22Rv1 (cell line): ENCODE data around the gene NCBP2.

Experiments used
- H3K27ac ChIP-seq: fragments of 450-650 bp; 2 replicates; pipeline ENCODE4 v1.5.1; 2017
- ZFX ChIP-seq: fragments of 450-650 bp; IDR thresholded peaks from 2 replicates; pipeline ENCODE4 v1.6.1; 2017; ENCODE audit warnings: antibody characterized with exemption, borderline replicate concordance
- TF ChIP-seq, protein P1 (sequence below): fragments of 450-650 bp; IDR thresholded peaks from 2 replicates; pipeline ENCODE4 v1.5.1; 2017; ENCODE audit warnings: mild to moderate bottlenecking

Gene NCBP2

DNA sequence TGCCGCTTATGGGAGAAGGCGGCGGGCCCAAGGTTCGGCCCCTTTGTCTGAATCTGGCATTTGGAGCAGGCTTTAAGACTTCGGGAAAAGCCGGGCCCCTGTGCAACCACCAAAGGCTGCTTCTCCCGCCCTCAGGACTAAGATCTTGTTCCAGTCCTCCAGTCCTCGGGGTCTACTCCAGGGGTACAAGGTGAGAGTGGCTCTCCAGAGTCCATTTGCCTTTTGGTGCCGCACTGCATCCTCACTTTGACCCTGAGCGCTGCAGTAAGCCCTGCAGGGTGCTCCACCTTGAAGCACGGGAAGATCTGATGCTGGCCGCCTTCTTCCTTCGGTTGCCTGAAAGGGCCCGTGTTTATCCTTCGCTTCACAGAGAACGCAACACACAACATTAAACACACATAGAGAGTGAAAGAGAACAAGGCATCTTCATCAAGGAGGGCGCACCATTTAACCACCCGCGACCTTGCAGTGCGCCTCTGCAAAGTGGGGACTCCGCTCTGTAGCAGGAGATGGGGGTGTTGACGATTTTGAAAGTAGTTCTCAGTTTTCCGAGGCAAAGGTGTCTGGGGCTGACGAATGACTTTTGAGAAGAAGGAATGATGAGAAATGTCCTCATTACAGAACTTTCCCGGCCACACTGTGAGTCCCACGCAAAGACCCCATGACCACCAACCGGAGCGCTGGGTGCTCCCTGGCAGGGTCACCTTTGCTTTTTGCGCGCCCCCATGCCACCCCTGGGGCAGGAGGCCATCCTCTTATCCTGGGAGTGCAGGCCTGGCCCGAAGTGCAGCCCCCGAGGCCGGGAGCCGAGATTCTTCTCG is 25.3 kb upstream of the NCBP2 start:
- TF ChIP-seq, protein P1, sequence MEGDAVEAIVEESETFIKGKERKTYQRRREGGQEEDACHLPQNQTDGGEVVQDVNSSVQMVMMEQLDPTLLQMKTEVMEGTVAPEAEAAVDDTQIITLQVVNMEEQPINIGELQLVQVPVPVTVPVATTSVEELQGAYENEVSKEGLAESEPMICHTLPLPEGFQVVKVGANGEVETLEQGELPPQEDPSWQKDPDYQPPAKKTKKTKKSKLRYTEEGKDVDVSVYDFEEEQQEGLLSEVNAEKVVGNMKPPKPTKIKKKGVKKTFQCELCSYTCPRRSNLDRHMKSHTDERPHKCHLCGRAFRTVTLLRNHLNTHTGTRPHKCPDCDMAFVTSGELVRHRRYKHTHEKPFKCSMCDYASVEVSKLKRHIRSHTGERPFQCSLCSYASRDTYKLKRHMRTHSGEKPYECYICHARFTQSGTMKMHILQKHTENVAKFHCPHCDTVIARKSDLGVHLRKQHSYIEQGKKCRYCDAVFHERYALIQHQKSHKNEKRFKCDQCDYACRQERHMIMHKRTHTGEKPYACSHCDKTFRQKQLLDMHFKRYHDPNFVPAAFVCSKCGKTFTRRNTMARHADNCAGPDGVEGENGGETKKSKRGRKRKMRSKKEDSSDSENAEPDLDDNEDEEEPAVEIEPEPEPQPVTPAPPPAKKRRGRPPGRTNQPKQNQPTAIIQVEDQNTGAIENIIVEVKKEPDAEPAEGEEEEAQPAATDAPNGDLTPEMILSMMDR = no peak
- no peak for TF ChIP-seq ZFX
- H3K27ac ChIP-seq = peak overlapping the region; percentile 68; the same call in 1 of the 2 replicates

DNA sequence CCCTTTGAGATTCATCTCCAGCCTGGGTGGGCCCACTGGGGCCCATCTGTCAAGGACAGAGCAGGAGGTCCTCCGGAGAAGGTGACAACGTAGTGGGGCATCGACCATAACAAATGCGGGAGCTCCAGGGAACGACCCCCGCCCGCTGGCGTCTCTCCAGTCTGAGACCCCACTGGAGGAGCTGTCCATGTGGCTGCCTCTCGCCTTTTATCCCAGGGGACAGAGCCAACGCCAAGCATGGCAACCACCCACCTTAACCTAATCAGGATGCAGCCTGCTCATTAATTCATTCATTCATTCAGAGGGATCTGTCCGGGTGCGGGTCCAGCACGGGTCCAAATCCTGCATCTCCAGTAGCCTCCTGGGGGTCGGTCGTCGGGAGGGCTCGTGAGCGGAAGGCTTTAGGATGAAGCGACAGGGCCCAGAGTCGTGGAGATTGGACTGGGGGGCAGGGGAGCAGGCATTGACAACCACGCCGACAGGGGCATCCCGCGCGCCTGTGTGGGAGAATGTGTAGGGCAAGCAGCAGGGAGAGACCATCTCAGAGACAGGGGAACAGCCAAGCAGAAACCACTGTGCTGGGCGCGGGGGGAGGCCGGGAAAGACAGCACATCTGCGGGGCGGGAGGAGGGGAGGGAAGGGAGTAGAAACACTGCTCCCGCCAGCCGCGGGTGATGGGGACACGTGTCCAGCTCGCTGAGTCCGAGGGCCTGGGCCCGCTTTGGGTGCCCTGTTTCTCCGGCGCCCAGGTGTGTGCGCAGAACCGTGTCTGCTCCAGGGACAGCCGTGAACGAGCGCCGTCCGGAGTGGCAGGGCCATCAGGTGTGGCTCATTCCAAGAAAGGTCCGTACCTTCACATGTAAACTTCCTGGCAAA is 24.4 kb upstream of the NCBP2 start:
- no peak overlapping the region for H3K27ac ChIP-seq
- TF ChIP-seq, protein P1 = no peak
- no peak for TF ChIP-seq ZFX

- H3K27ac ChIP-seq = no peak overlapping the region
- TF ChIP-seq, protein P1 = no peak
- TF ChIP-seq ZFX = no peak
Measured at GRCh38 chr3:196965804-196966173, 23.5 kb upstream of the NCBP2 start.

DNA sequence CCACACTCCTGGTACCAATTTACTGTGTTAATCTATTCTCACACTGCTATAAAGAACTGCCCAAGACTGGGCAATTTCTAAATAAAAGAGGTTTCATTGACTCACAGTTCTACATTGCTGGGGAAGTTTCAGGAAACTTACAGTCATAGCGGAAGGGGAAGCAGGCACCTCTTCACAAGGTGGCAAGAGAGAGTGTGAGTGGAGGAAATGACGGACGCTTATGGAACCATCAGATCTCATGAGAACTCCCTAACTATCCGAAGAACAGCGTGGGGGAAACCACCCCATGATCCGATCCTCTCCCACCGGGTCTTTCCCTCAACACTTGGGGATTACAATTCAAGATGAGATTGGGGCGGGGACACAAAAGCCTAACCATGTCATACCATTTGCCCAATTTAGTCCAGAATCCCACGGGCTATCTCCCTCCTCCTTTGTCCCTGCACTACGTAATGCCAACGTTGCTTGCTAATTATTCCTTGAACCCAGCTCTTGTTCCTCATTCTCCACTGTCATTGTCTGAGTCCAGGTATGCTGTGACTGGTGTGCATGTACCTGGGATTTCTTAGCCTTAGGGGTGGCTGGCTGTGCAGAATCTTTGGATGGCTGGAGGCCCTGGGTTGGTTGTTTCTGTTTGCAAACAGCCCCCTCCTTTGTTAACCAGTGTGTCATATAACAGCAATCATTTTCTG is 22.9 kb upstream of the NCBP2 start:
- no peak for TF ChIP-seq ZFX
- TF ChIP-seq, protein P1 = no peak
- no peak overlapping the region for H3K27ac ChIP-seq

DNA sequence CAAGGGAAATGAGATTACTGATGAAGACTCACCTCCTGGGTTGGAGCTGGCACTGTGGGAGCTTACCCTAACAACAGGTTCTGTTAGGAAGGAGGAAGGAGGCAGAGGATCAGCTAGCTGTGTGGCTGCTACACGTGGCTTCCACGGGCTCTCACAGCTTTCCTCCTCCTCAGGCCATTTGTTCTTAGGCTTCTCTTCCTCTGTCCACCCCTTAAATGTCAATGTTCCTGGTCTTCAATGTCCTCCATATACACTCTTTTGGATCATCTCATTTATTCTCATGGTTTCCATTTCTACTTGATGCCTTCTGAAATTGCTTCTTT is 21.3 kb upstream of the NCBP2 start:
- TF ChIP-seq ZFX = no peak
- TF ChIP-seq, protein P1 = no peak
- H3K27ac ChIP-seq = no peak overlapping the region

GRCh38 chr3:196962930-196963630 is 20.8 kb upstream of the NCBP2 start:
- TF ChIP-seq, protein P1 = no peak
- no peak for TF ChIP-seq ZFX
- H3K27ac ChIP-seq = no peak overlapping the region
